UCSD-AML1 (cell line): ENCODE data around the gene TRA2A.
A peak's percentile ranks its signal among the peaks of the same experiment; 100 is the strongest.
"Not testable (repeated sequence)": the region's sequence is repeated elsewhere in the genome, so short reads cannot be mapped to it uniquely, and the experiment has no call there.

Experiments used
- DNase-seq: peaks from one replicate; lab custom pipeline; 2025; ENCODE audit not compliant: unreplicated experiment; lab: John Stamatoyannopoulos, UW

The TRA2A gene

GRCh38 chr7:23531794-23532489 lies at the start of gene TRA2A:
TRA2A (minus strand) TSS chr7:23531981; CDS start chr7:23531824, 157 bp downstream.
- peak; percentile 87 for DNase-seq

- DNase-seq = peak; percentile 46
These were observed 38.9 kb upstream of the TRA2A start for GRCh38 chr7:23570592-23571200.

GRCh38 chr7:23558303-23558702 lies 26.5 kb upstream of the TRA2A start:
- DNase-seq = no peak

DNA sequence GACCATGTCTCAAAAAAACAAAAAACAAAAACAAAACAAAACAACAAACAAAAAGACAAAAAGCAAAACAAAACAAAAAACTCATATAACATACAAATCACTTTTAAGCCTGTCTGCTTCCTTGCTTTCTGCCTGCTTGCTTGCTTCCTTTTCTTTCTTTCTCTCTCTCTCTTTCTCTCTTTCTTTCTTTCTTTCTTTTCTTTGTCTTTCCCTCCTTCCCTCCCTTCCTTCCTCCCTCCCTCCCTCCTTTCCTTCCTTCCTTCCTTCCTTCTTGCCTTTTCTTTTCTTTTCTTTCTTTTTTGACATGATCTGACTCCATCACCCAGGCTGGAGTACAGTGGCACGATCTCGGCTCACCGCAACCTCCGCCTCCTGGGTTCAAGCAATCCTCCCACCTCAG lies 15.9 kb upstream of the TRA2A start:
- DNase-seq = no peak

DNA sequence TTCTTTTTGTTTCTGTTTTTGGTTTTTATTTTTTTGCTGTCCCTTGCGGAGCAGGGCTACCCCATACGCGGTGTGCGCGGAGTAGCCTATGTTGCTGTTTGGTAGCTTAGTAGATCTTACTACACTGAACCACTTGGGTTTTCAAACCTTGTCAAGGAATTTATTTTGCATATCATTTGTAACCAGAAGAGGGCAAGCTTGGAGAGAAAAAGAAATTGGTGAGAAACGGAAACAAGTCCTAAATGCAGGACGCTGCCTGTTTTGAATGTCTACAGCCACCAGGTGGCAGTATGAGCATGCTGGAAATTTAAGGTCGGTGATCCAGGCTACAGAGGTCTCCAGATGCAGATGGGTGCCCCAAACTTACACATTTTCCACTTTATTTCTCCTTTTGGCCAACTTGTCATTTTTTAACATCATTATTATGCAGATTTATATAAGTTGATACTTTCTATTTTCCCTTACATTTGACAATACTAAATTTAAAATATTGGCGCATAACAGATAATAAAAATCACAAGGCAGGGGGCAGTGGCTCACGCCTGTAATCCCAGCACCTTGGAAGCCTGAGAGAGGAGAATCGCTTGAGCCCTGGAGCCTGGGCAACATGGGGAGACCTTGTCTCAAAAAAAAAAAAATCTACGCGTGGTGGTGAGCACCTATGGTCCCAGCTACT lies 15.3 kb upstream of the TRA2A start:
- DNase-seq = peak; percentile 46

GRCh38 chr7:23545493-23545892 lies 13.7 kb upstream of the TRA2A start:
- DNase-seq = no peak

GRCh38 chr7:23544913-23545354 lies 13.2 kb upstream of the TRA2A start:
- DNase-seq = no peak

- no peak for DNase-seq
These were observed 11.0 kb upstream of the TRA2A start for GRCh38 chr7:23542752-23543151.

- no peak for DNase-seq
These were observed 7.7 kb upstream of the TRA2A start for GRCh38 chr7:23539494-23539907.

GRCh38 chr7:23538301-23538700 lies 6.5 kb upstream of the TRA2A start:
- DNase-seq = no peak

GRCh38 chr7:23533238-23533604 lies 1.4 kb upstream of the TRA2A start:
- no peak for DNase-seq

- no peak for DNase-seq
These were observed 883 bp upstream of the TRA2A start for GRCh38 chr7:23532490-23533237.

DNA sequence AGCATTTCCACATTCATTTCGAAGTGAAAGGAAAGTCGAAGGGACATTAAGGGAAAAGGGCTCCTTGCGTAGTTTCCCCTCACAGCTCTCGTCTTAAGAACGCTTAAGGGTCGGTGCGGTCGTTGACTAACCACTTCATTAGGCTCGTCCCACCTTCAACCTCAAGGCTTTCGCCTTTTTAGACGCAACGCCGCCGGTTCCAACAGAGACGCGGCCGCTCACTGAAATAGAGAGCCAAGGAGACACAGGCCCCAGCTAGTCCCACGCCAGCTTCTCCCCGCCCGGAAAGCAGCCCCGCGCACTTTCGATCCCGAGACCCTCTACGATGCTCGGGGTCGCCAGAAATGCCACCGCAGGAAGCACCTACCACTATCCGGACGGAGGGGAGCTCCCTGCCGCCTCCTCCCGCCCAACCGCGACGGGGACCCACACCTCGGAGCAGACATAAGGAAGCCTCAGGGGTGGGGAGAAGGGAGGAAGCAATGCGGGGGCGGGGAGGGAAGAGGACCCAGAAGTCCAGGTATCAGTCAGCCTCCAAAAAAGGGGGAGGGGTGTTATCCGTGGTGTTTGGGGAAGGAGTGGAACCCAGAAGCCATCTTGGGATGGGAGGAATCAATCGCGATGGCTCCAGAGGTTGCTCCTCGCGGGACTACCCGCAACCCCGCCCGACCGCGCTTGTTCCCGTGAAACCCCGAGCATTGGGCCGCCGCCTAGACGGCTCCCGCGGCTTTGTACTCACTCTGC lies 559 bp downstream of the TRA2A start:
- peak; percentile 50 for DNase-seq

DNA sequence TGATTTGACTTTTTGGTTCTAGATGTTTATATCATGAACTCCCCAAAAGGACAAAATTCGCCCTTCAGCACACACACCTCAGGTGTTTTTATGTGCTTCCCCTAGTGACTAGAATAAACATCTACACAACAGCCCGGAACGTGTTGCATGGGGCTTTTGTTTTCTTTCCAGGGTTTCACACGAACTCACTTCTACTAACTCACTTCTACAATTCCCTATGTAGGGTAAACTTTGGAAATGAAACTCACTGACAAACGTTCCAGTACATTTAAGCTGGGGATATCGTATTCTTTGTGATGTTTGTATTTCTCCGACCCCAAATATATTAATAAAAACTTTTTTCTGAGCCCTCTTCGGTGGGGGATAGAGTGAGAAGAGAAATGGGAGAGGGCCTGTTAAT lies 1.4 kb downstream of the TRA2A start:
- DNase-seq = no peak

- no peak for DNase-seq
These were observed 2.4 kb downstream of the TRA2A start for GRCh38 chr7:23529262-23529859.

DNA sequence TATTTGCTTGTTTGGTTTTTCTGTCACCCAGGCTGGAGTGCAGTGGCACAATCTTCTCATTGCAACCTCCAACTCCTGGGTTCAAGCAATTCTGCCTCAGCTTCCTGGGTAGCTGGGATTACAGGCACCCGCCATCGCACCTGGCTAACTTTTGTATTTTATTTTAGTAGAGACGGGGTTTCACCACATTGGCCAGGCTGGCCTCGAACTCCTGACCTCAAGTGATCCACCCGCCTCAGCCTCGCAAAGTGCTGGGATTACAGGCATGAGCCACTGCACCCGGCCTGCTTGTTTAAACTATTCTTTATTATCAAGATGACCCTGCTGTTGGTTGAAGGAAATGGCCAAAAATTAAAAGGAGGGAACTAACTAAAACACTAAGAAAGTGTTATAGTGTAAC lies 6.2 kb downstream of the TRA2A start:
- DNase-seq = not testable (repeated sequence)

GRCh38 chr7:23524473-23524872 lies 7.3 kb downstream of the TRA2A start:
- no peak for DNase-seq

GRCh38 chr7:23523486-23524075 lies 8.2 kb downstream of the TRA2A start:
- no peak for DNase-seq

DNA sequence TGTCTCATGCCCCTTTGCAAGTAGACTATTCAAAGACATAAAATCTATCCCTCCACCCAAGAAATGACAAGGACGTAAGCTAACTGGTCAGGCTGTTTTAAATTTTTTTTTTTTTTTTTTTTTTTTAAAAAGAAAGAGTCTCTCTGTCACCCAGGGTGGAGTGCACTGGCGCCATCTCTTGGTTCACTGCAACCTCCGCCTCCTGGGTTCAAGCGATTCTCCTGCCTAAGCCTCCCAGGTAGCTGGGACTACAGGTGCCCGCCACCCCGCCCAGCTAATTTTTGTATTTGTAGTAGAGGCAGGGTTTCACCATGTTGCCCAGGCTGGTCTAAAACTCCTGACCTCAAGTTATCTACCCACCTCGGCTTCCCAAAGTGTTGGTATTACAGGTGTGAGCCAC lies 11.2 kb downstream of the TRA2A start:
- DNase-seq = no peak

DNA sequence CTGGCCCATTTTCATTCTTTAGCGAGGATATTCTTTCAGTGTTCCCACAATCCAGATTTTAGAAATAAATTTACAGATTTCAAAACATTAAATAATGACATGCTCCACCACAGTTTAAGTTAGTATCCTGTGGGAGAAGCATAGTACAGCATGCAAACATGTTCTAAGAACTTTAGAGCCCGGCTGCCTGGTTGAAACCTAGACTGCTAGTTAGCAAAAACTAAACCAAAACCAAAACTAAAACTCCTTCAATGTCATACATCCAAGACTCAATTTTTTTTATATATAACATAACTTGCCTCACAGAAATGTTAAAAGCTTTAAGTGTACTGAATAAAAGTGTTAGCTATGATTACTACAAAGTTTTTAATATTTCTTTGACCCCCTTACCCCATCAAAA lies 17.0 kb downstream of the TRA2A start:
- no peak for DNase-seq
